GM18507 (cell line): ENCODE results near the gene PLEKHA1.

Experiments used
- DNase-seq: peaks from one replicate; pipeline ENCODE4 v3.0.0; 2011; ENCODE audit warnings: low read depth; ENCODE audit not compliant: insufficient read length; ENCODE audit errors: extremely low spot score
- FAIRE-seq: peaks from 2 replicates; lab custom pipeline; 2011; peaks lifted over from hg19 to GRCh38; lab: Jason Lieb, UNC

Gene PLEKHA1

GRCh38 chr10:122419016-122419415, 44.5 kb downstream of the PLEKHA1 start:
- DNase-seq (no peak), FAIRE-seq (no peak)

- FAIRE-seq (no peak), DNase-seq (no peak)
These were observed 45.5 kb downstream of the PLEKHA1 start for GRCh38 chr10:122419876-122420623.

GRCh38 chr10:122420624-122421007, 46.1 kb downstream of the PLEKHA1 start:
- no peak for FAIRE-seq
- DNase-seq = no peak

- no peak for FAIRE-seq
These were observed 46.6 kb downstream of the PLEKHA1 start for GRCh38 chr10:122421054-122421625.

DNA sequence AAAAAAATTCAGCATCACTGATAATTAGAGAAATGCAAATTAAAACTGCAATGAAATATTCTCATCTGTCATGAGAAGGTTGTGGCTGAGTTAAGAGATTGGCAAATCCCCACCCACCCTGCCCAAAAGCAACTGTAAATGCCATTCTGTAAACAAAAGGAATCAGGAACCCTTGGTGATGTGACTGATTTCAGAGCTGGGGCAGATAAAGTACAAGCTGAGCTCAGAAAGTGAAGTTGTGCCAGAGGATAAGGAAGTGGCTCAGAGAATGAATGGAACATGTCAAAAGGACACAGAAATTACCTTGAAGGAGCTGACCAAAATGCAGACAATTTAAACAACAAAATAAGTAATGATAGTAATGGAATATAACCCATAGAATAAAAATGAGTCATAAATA, 47.2 kb downstream of the PLEKHA1 start:
- DNase-seq (no peak), FAIRE-seq (no peak)

More at GRCh38 chr10:122421054-122421625, 46.6 kb downstream of the PLEKHA1 start:
- DNase-seq = no peak

DNA sequence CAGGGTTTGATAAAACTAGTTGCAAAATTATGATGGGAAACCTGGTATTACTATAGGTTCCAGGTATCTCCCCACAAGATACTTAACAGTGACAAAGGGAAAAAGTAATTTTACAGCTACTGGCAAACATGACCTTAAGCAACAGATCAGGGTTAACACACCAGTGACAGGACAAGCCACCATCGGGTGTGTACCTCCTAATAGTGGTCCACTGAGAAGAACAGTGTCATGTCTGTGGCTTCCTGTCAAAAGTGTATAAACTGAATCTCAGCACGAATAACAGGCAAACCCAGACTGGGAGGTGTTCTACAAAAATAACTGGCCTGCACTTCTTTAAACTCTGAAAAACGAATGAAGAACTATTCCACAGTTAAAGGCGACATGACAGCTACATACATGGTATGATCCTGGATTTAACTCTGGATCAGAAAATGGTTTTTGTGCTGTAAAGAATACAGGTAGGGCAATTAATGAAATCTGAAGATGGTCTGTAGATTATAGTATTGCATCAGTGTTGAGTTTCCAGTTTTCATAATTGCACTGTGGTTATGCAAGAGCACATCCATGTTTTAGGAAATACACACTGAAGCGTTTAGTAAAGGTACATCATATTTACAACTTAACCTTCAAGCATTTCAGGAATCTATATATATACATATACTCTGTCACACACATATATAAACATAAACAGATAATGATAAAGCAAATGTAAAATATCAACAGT, 47.9 kb downstream of the PLEKHA1 start:
- FAIRE-seq (no peak), DNase-seq (no peak)

- DNase-seq = no peak
- FAIRE-seq = no peak
These were observed 49.6 kb downstream of the PLEKHA1 start for GRCh38 chr10:122424059-122424458.

DNA sequence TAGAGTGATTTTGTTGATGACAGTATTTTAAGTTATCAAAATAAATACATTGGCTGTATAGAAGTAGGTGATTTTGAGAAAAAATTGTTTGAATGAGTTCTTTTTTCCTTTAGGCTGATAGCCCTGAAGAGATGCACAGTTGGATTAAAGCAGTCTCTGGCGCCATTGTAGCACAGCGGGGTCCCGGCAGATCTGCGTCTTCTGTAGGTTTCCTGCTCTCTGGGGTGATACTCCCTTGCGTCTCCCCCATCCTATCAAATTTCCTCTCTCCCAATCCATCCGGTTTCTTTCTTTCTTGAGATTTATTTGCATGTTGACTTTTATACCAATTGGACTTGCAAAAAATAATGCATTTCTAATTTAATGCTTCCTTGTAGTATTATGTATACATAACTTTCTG, 52.3 kb downstream of the PLEKHA1 start:
- DNase-seq = no peak
- no peak for FAIRE-seq

- FAIRE-seq (no peak), DNase-seq (no peak)
These were observed 52.8 kb downstream of the PLEKHA1 start for GRCh38 chr10:122427280-122427679.

DNA sequence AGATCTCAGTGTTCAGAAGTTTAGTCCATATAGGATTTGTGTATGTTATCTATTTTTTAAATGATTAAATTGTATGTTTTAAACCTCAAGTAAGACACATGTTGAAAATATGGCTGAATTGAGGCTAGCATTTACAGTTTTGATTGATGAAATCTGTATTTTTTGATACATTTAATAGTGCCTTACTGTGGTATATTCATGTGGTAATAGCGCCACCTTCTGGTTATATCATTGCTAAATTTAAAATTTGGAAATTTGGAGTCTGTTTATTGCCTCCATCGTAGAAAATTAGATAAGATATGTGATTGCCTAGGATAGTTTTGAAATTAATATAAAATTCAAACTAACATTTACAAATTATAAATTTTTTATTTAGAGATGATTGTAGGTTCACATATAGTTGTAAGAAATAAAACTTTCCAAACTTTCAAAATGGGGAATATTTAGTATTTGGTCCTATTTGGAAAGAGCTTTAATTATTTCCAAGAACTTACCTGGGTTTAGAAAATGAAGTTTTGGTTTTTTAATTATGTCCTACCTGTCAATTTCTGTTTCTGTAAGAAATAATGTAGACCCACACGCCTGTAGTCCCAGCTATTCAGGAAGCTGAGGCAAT, 60.8 kb downstream of the PLEKHA1 start:
- peak; percentile 73 for FAIRE-seq
- DNase-seq = no peak

- FAIRE-seq (no peak), DNase-seq (no peak)
These were observed 67.5 kb downstream of the PLEKHA1 start for GRCh38 chr10:122441961-122442360.

- no peak for DNase-seq
- no peak for FAIRE-seq
These were observed 71.0 kb downstream of the PLEKHA1 start for GRCh38 chr10:122445469-122445868.

DNA sequence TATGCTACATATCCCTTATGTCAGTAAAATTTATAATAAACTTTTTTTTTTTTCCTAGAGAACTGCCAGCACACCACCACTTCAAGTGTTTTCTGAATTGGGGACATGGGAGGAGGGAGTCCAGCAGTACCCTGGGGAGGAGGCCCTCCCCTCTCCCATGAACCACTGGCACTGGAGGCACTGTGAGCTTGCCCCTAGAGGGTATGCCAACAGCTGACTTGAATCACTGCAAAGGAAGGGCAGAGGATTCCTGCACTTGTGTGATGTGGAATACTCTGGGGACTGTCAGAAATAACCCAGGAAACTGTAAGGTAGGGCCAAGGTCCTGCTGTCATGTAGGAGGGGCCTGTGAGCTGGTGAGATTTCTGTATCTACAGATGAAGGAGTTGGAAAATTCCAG, 71.4 kb downstream of the PLEKHA1 start:
- FAIRE-seq (no peak), DNase-seq (no peak)

- FAIRE-seq (no peak), DNase-seq (no peak)
These were observed 72.3 kb downstream of the PLEKHA1 start for GRCh38 chr10:122446668-122447423.

GRCh38 chr10:122448600-122448999, 74.1 kb downstream of the PLEKHA1 start:
- DNase-seq (no peak), FAIRE-seq (no peak)

DNA sequence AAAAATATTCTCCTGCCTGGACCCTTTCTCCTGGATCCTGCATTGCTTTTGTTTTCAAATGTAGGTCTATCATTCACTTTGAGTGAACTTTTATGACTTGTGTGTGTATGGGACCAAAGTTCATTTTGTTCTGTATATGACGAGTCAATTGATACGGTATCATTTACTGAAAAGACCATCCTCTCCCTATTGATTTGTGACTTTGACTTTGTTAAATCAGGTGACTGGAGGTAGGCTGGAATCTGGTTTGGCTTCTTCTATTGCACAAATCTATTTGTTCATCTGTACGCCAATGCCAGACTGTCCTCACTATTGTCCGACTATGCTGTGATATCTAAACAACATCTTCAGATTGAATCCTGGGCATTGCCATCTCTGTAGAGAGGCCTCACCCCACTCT, 74.6 kb downstream of the PLEKHA1 start:
- FAIRE-seq (no peak), DNase-seq (no peak)

DNA sequence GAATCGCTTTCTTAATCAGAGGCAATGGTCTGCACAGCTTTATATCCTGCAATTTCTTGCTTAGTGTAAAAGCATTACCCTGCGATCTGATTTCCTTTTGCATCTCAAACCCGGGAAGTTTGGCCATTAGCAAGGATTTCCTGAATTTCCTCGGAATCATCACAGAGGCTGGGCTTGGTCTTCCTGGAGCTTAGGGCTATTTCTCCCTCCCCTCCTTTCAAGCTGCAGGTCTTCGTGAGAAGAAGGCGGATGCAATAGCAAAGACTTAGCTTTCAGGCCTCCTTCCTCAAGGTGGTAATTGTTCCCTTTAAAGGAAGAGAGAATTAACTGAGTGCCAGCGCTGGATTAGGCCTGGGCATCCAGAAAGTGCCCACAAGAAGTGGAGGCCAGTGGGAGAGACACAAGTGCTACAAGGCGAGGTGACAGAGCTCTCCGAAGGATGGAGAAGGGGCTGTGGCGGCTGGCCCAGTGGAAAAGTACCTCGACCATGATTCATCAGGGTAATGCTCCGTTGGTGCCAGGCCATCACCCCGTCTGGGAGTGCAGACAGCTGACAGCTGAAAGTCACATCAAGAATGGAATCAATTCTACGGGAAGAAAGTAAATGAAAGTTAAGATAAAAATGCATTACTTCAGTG, 76.0 kb downstream of the PLEKHA1 start:
- no peak for DNase-seq
- no peak for FAIRE-seq

- FAIRE-seq = no peak
- DNase-seq = no peak
These were observed 79.6 kb downstream of the PLEKHA1 start for GRCh38 chr10:122454071-122454470.

- FAIRE-seq = no peak
- no peak for DNase-seq
These were observed 80.1 kb downstream of the PLEKHA1 start, which contains the start of gene ARMS2 for GRCh38 chr10:122454603-122455080. ARMS2 (plus strand) TSS chr10:122454653; CDS start chr10:122454728, 75 bp downstream.
